CD4-positive, alpha-beta T cell treated with Interleukin-4 for 4 hours (primary cell): Measurements from ENCODE around the gene ADCY6.

Experiments
- DNase-seq: peaks from one replicate; pipeline ENCODE4 v3.0.0-alpha.2; 2020

ADCY6 gene

DNA sequence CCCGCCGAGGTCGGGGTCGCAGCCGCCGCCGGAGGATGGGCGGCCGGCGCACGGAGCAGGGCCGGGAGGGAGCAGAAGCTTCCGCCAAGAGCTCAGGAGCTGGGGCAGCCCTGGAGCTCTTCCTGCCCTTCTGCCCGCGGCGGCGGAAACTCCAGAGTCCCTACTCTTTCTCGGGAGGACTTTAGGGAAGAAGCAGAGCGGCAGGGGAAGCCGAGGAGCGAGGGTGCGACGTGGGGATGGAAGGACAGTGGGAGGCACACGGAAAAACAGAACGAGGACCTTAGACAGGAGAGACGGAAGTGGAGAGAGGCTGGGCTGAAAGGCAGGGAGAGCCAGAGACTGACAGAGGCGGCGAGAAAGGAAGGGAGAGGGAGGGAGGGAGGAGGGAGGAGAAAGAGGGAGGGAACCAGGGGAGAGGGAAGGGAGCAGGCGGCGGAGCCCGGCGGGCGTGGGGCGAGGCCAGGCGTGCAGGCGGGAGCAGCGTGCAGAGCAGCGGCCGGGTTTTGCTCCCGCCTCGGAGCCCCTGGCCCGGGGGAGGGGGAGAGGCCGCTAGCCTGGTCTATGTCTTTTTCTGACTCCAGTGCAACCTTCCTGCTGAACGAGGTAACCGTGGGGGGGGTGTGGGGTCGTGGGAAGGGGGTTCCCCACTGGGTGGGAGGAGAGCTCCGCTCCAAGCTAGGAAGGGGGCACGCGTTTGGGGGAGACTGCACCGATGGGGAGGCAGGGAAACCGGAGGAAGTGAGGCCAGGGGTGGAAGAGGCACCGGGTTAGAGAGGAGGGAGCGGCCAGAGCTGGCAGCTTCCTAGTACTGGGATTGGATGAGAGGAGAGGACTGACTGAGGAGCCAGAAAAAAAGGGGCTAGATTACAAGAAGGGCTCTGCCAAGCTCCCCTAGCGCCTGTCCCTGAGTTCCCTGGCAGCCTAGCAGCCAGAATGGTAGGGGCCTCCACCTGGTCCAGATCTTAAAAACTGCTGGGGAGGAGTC, 26.5 kb upstream of the ADCY6 start:
- DNase-seq = peak; percentile 19

DNA sequence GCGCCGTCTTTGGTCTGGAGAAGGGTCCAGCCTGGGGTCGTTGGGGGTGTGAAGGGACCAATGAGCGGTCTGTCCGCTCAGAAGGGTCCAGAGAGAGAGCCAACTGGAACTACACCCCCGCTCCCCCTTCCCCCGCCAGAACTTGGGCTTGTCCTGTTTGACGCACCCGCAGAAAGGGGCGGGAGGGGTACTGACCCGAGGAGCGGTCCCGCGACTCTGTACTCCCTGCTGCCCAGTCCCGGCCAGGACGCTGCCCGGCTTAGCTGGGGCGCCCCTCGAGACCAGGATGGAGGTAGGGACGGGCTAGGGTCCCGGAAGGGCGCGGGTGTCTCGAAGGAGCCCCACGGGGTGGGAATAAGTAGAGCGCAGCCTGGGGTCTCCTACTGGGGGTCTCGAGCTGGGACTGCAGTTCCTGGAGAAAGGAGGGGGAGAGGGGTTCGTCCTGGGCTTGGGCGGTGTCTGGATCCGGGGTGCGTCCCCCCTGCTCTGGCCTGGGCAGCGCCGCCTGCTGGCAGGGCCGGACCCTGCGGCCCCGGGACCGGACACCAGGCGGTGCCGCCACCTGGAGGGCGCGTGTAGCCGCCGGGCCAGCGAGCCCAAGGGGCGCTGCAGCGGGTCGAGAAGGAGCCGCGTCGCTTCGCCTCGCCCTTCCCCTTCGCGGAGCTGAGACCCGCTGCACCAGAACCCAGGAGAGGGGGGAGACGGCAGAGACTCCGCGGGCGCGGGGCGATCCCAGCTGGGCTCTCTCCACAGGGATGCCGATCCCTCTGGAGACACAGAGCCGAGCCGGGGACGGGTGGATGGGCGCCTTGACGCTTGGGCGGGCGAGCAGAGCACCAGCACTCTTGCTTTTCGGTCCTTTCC, 25.6 kb upstream of the ADCY6 start:
- DNase-seq = peak; percentile 66

DNA sequence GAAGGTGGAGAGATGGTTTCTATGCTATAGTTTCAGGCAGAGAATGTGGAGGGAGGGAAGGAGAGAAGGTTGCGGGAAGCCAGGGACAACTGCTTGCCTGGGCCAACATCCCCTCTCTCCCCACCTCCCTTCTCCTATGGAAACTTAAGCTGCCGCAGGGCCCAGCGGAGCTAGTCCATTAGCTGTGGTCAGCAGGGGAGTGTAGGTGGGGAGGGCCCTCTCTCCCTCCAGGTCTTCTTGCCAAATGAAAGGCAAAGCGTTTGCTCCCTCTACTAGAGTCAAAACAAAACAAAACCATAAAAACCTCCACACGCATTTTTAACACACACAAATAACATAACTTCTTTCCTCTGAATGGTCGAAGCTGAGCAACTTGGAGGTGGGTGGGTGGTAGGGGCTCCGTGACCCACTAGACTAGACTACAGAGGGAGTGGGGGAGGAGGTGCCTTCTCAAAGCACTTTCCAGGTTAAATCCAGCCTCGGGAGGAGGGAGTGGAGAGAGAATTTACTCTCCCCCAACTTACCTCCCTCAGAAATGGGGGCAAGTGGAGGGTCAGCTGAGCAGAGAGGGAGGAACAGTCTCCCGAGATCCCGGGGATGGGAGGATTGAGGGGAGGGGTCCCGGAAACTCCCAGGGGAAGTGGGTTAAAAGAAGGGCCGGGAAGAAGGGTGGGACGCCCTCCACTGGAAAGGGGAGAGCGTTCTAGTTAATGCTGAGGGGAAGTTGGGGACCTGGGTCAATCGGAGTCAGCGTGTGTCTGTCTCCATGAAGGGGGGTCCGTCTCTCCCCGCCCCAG, 24.8 kb upstream of the ADCY6 start:
- DNase-seq = no peak

DNA sequence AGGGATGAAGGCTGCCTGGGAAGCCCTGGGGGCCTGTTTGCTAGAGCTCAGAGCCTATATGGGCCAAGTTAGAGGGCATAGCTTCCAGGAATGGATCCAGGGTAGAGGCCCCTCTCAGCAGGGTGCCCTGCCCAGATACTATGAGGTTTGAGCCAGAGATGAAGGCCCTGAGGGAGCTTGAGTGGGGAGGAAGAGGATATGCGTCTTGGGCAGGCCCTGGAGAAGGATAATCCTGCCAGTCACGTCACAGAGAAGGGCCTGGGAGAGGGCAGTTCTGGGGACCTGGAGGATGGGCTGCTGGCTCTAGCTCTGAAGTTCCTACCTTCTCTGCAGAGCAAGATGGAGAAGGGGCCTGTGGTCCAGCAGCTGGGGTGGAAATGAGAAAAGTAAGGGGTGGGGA, 23.5 kb upstream of the ADCY6 start:
- no peak for DNase-seq

DNA sequence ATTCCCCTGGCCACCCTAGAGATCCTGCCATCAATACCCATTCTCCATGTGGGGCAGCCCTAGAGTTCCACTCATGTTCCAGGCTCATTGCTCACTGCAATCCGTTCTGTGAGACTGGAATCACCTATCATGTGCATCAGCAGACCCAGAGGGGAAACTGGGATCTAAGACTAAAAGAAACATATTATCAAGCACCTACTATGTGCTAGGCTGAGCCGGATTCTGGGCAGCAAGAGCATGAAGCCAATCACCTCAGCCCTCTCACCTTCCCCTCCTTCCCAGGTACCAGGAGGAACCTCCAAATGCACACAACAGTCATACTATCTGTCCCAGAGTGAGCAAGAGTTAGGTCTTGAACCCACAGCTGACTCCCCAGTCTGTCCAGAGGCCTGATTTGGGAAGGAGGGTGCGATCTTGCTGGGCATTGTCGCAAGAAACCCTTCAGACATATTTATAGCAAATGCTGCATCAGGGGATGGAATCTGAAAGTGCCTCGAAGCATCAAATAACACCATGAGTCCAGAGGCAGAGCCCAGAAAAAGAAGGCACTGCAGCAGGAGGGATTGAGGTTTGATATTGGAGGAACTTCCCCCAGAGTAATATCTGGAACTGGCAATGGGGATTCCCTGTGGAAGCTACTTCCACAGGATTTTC, 22.7 kb upstream of the ADCY6 start:
- DNase-seq = no peak

DNA sequence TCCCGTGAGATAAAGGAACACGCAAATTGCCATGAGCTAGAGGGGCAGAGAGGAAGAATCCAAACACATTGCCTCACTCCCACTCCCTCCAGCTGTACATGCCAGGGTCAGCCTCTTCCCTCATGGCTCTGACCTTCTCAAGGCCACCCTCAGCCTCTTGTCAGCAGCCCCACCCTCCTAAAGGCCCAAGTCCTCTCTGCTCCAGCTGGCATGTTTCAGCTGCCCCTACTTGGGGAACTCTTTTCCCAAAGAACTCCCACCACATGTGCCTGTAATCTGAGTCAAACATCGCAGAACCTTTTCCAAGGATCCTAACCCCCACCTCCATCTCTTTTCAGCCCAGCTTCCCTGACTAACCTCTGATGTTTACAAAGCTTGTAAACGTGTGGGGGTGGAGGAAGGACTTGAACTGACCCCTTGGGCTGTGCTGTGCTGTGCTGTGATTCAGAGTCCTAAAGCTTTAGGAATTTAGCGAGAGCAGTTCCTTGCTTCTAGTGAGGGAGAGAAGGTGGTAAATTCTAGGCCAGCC, 22.1 kb upstream of the ADCY6 start:
- DNase-seq = no peak

DNA sequence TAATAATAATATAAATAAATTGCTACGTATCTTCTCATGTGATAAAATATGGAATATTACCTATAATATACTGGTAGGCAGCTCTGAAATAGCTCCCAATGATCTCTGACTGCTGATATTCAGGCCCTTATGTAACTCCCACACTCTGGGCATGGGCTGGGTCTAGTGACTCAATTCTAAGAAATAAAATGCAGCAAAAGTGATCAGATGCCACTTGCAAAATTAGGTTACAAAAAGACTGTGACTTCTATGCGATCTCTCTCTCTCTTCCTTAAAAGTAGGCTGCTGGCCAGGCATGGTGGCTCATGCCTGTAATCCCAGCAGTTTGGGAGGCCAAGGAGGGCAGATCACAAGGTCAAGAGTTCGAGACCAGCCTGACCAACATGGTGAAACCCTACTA, 19.1 kb upstream of the ADCY6 start:
- no peak for DNase-seq

DNA sequence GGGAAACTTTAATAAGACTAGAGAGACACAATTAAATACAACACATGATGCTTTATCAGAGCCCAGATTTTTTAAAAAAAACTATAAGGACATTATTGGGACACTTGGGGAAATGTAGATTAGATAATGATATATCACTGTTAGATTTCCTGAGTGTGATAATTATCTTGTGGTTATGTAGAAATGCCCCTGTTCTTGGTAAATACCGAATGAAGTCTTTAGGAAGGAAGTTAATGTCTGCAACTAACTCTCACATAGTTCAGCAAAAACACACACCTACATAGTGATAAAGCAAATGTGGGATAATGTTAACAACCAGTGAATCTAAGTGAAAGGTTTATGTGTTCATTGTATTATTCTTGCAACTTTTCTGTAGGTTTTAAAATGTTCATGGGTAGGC, 14.8 kb upstream of the ADCY6 start:
- DNase-seq = no peak

DNA sequence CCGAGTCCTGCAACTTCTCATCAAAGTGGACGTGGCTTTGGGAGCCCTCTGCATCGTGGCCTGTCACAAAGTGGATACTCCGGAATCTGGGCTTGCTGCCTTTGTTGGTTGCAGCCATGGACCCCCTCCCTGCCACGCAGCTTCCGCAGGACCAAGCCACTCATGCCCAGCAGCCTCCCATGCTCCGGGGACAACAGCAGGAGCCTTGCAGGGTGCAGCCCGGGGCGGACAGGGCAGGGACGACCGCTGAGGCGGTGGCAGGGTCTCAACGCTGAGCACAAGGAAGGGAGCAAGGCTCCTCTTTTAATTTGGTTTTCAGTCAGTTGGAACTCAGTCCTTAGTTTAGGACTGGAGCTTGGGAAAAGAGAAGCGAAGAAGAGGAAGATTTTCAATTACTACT, 12.1 kb upstream of the ADCY6 start:
- no peak for DNase-seq

DNA sequence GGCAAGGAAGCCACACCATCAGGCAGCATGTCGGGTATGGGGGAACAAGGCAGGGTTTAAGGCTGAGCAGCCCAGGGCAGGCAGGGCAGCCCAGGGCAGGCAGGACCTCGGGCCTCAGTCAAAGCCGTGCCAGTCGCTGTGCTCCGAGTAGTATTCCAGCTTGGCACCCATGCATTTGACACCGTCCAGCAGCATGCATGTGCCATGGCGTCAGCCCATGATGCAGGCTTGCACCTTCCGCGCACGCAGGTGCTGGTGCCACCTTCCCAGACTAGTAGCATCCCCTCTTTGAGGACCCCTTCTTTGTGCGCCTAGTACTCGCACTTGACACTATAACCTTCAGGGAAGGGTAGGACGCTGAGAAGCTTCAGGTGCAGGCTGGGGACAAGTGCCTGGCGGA, 11.6 kb upstream of the ADCY6 start:
- DNase-seq = no peak

DNA sequence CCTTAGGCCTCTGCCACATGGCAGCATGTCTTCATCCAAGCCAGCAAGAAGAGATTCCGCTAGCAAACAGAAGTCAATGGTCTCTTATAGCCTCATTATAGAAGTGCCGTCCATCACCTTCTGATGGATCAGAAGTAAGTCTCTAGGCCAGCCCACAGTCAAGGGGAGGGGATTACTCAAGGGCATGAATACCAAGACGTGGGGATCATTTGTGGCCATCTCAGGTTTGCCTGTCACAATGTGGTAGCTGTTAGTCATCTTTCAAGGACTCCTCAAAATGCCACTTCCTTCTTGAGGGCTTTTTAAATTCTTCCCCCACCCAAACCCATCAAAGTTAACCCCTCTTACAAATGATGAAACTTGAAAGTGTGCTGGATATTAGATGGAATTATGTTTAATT, 8.1 kb upstream of the ADCY6 start:
- DNase-seq = no peak

DNA sequence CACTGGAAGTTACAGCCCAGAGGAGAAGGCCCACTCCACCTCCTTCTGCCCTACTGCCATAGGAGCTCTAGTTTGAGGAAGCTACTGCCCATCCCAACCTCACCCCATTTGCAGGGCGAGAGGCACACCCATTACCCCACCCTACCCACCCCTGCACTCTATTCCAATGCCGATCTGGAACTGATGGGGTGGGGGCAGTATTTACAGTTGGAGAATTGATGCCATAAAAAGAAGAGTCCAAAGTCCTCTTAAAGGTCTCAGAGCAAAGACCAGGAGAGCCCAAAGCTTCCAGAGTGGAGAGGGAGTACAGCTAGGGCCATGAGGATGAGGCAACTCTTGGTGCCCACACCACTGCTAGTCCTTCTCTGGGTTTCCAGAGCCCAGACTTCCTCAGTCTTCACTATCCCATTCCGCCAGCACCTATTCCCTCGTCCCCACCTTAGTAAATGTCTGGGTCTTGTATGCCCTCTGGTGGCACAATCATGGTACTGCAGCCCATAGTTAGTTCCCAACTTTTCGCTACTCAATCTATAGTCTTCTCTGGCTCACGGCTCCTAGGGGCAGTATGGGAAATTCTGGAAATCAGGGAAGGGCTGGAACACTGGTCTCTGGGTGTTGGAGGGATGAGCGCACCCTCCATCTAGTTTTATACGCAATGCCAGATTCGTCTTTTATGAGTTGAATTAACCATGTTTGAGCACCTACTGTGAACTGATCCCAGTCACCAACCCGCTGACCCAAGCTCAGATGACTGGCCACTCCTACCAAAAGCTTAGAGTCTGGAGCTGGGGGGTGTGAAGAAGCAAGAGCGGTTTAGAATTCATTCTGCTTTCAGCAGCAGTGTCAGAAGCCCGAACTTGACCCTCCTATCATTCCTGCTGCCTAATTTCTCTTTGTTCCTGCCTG, 6.9 kb upstream of the ADCY6 start:
- DNase-seq = peak; percentile 54

DNA sequence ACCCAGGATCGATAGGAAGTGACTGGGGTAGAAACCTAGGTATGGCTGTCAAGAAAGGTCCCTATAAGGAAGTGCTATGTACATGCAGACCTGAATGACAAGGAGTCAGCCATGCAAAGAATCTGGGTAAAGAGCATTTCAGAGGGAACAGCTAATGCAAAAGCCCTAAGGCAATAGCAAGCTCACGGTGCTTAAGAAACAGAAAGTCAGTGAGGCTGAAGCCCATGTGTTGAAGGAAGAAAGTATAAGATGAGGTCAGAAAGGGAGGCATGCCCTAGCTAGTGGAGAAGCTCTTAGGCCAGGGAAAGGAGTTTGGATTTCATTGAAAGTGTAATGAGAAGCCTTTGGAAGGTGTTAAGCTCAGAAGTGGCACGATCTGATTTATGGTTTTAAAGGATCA, 6.0 kb upstream of the ADCY6 start:
- DNase-seq = no peak

DNA sequence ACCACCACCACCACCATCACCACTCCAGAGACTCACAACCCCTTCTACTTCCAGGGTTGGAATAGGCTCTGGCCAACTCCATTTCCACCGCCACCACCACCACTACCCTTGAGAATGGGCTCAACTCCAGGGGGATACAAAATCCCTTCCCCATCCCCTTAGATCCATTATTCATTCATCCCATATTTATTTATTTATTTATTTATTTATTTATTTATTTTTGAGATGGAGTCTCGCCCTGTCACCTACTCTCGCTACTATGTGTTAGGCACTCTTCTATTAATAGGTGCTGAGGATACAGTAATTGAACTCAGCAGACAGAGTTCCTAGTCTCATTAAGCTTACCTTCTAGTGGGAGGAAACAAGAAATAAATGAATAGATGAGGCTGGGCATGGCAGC, 4.8 kb upstream of the ADCY6 start:
- no peak for DNase-seq

DNA sequence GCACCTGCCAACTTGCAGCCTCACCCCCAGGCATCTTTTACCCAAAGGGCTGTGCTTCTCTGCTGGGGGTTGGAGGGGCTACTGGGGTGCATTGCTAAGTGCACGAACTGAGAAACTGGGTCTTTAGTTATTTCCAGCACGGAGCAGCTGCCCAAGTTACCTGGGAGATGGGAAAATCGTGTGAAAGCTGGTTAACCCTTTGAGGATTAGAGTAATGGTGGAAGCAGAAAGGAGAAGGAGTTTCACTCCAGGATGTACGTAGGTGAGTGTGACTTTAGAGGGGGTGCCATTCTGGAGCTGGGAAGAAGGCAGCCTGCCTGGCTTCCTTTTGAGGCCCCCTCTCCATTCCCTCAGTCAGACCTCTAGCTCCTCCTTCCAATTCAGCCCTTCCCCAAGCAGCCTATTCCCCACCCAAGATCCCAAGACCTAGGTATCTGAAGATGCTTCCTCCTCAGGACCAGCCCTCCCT, 1.0 kb upstream of the ADCY6 start:
- no peak for DNase-seq

DNA sequence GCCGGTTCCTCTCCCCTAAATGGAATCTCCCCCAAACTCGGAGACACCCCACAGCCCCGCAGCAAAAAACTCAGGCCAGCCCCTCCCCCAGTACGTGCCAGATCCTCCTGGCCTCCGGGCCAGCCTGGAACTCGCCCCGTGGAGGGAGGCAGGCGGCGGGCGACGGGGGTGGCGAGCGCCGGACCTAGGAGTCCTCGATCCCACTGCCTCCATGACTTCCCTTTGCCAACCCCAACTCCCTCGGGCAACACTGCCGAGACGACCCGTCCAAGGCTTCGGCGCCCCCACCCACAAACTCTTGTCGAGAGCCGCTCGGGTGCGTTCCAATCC, 400 bp downstream of the ADCY6 start:
- DNase-seq = no peak

DNA sequence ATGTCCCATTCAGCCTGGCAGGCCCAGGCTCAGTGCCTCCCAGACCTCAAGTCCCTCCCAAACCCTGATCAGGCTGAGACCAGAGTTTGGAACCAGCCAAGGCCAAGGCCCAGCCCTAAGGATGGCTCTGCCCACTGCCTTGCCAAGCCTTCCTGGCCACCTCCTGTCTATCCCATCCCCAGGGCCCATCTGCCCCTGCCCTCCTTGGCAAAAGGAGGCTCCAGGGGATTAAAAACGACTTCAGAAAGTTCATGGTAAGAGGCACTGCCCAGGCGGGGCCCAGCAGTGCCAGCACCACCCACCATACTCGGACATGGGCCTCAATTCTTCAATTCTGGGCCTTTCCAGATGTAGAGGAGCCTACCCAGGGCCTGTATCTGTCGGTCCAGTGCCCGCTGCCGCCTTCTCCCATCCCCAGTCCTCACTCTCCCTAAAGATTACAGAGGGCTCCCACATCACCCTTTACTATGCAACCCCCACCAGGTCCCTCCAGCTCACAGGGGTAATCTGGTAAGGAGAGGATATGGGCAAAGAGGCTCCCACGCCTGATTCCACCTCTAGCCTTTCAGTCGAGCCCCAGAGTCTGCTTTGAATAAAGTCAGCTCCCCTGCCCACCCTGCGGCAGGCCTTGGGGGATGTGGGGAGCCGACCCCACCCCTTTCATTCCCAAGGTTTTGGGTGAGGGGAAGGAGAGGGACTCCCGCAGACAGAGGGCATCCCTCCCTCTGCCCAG, 932 bp downstream of the ADCY6 start:
- DNase-seq = no peak

DNA sequence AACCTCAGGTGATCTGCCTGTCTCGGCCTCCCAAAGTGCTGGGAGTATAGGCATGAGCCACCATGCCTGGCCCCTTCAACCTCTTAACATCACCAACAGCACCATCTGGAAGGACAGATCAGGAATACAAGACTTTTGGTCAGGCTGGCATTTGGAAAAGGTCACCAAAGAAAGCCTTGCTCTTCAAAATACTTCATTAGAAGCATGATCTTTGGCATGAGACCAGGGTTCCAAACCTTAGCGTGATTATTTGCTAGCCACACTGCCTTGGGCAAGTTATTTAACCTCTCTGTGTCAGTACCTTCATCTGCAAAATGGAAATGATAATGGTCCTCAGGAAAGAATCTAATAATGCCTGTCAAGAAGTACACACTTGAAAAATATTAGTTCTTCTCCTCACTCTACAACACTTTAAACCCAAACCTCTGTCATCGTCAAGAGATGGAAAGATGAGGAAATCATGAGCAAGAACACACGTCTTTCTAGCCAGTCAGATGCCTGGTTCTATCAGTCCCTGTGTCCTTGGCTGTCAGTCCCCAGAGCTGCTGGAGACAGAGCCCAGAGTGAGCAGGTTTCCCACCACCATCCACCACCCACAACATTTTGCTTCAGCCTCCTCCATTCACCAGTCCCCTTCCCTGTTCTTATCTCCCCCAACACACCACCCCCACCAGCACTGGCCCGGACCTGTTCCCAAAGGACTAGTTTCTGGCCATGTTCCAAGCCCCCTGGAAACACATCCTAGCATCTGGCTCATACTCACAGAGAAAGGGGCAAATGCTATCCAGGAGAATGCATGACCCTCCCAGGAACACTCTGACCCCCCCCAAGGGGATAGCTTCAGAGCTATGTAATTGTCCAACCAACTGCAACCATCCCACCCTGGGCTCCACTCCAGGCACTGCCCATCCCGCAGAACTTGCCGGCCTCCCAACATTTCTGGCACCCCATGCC, 2.0 kb downstream of the ADCY6 start:
- DNase-seq = no peak

DNA sequence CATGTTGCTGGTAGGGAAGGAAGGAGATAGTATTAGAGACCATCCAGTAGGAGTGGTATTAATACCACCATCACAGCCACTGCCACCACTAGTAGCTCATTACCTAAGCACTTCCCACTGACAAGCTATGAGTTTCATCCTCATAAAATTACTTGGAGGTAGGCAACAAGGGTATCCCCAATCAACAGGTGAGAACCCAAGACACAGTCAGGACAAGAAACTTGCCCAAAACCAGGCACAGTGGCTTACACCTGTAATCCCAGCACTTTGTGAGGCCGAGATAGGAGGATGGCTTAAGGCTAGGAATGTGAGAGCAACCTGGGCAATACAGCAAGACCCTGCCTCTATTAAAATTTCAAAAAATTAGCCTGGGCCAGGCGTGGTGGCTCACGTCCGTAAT, 5.5 kb downstream of the ADCY6 start:
- DNase-seq = no peak
